Upper lobe of right lung (tissue), 1 donor: ENCODE results near the gene H2AZ2. TPM values are rescaled to one million over a fixed set of nuclear protein-coding genes. Genes with fewer than 3 reads are reported as not detected.

Experiments used
- ATAC-seq: fragments of 200-7000 bp; cut with Tn5 transposase; one replicate; pipeline ENCODE4 v1.9.1; 2020; ENCODE audit warnings: mild to moderate bottlenecking, moderate library complexity
- DNase-seq: peaks from one replicate; pipeline ENCODE4 v3.0.0-alpha.2; 2020
- H3K27ac ChIP-seq: fragments of 200-600 bp; one replicate; pipeline ENCODE4 v1.8.0; 2022
- H3K27me3 ChIP-seq: fragments of 200-600 bp; one replicate; pipeline ENCODE4 v1.8.0; 2022; ENCODE audit warnings: mild to moderate bottlenecking
- H3K36me3 ChIP-seq: fragments of 200-600 bp; one replicate; pipeline ENCODE4 v1.8.0; 2022
- H3K4me1 ChIP-seq: fragments of 200-600 bp; one replicate; pipeline ENCODE4 v1.8.0; 2022
- H3K4me3 ChIP-seq: fragments of 200-600 bp; one replicate; pipeline ENCODE4 v1.8.0; 2022; ENCODE audit warnings: mild to moderate bottlenecking
- H3K9me3 ChIP-seq: fragments of 200-600 bp; one replicate; pipeline ENCODE4 v1.8.0; 2022
- CTCF ChIP-seq: fragments of 200-600 bp; IDR thresholded peaks from one replicate; pipeline ENCODE4 v1.8.0; 2022; ENCODE audit warnings: antibody characterized with exemption
- intact Hi-C: fragments of 100-400 bp; cut with DNase I; formaldehyde crosslinking; loops from one replicate; pipeline ENCODE4 v1.11.0; 2022
- total RNA-seq: library from RNA; stranded (reverse); fragmentation: NEBNext Ultra II Directional; extraction: Animal tissue kit (Norgen Biotek cat#: 25700); gene quantifications from one replicate; pipeline ENCODE4 v1.2.1, GENCODE V29; 2021
- donor health status: DM: no; HTN: yes; CAD: no; lungs with severe emphysema.

Gene H2AZ2
- total RNA-seq, 1 donor from 2014 or later, result 131 TPM

- ATAC-seq (no peak), DNase-seq (no peak)
- Histone ChIP-seq H3K27me3 (no peaks in the 10 kb centered on the region), H3K9me3 (no peaks in the 10 kb centered on the region), H3K27ac (peak overlapping the region; percentile 97), H3K36me3 (peaks cover 11% of the 10 kb centered on the region), H3K4me1 (peaks cover 55% of the 10 kb centered on the region), H3K4me3 (peak overlapping the region; percentile 94)
- intact Hi-C loops, result no loop called here
- no peak for TF ChIP-seq CTCF
Observed at GRCh38 chr7:44883961-44884620, 36.2 kb upstream of the H2AZ2 start.

GRCh38 chr7:44882899-44883298, 35.0 kb upstream of the H2AZ2 start:
- Histone ChIP-seq H3K4me3 (peak overlapping the region; percentile 94), H3K4me1 (peaks cover 55% of the 10 kb centered on the region), H3K27ac (no peak overlapping the region), H3K9me3 (no peaks in the 10 kb centered on the region), H3K27me3 (no peaks in the 10 kb centered on the region), H3K36me3 (peaks cover 11% of the 10 kb centered on the region)
- no peak for TF ChIP-seq CTCF
- intact Hi-C loops, result no loop called here
- ATAC-seq (no peak), DNase-seq (no peak)

GRCh38 chr7:44881610-44882009, 33.7 kb upstream of the H2AZ2 start:
- Histone ChIP-seq H3K27me3 (no peaks in the 10 kb centered on the region), H3K4me3 (peak overlapping the region; percentile 94), H3K36me3 (peaks cover 11% of the 10 kb centered on the region), H3K4me1 (peaks cover 55% of the 10 kb centered on the region), H3K27ac (no peak overlapping the region), H3K9me3 (no peaks in the 10 kb centered on the region)
- intact Hi-C loops, result no loop called here
- ATAC-seq (no peak), DNase-seq (no peak)
- TF ChIP-seq CTCF, result no peak

GRCh38 chr7:44881066-44881600, 33.2 kb upstream of the H2AZ2 start:
- intact Hi-C loops, result no loop called here
- no peak overlapping the region for H3K27ac ChIP-seq
- peaks cover 11% of the 10 kb centered on the region for H3K36me3 ChIP-seq
- ATAC-seq, result no peak
- no peak for DNase-seq
- TF ChIP-seq CTCF, result no peak
- peaks cover 54% of the 10 kb centered on the region for H3K4me1 ChIP-seq
- peak overlapping the region; percentile 94 for H3K4me3 ChIP-seq
- no peaks in the 10 kb centered on the region for H3K27me3 ChIP-seq
- no peaks in the 10 kb centered on the region for H3K9me3 ChIP-seq

- intact Hi-C loops, result no loop called here
- no peak for TF ChIP-seq CTCF
- Histone ChIP-seq H3K27me3 (no peaks in the 10 kb centered on the region), H3K9me3 (no peaks in the 10 kb centered on the region), H3K4me1 (peaks cover 50% of the 10 kb centered on the region), H3K4me3 (peak overlapping the region; percentile 94), H3K36me3 (peaks cover 11% of the 10 kb centered on the region), H3K27ac (no peak overlapping the region)
- no peak for DNase-seq
- no peak for ATAC-seq
Observed at GRCh38 chr7:44880317-44881018, 32.6 kb upstream of the H2AZ2 start.
